GM21367 (cell line): Measurements from ENCODE around the gene MAT2A.

ENCODE experiments used
- ATAC-seq: cut with Tn5 transposase; IDR thresholded peaks from one replicate; pipeline ENCODE4 v1.9.1; 2021; ENCODE audit not compliant: unreplicated experiment

The MAT2A gene

DNA sequence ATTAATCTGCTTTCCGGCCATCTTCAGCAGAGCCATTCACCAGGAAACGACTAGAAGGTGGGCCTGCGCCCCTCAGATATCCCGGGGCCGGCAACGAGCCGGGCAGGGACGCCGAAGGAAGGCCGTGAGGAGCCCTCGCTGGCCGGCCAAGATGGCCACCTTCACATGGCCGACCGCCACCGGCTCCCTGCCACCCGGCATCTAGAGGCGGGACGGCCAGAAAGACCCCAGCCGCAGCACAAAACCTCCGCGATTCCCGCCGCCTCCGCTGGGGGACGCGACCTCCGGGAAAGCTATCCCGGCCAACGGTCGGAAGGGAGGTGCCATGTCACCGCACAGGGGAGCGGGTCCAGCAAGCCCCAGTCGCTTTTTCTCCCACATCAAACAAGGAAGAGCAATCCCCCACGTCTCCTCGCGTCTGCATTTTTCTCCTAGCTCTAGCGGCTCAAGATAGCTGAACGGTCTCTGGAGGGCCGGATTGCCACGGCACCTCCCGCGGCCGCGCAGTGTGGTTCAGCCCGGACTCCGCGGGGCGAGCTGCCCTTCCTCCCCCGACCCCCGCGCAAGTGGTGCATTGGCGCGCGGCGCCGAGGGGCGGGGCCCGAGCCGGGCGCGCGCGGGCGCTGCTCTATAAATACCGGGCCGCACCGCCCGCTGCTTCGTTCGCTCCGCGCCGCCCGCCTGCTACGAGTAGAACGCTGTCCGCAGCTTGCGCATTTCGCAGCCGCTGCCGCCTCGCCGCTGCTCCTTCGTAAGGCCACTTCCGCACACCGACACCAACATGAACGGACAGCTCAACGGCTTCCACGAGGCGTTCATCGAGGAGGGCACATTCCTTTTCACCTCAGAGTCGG, at the start of gene MAT2A:
TSS of gene MAT2A (plus strand) at position 662 of the 854 bp plus-strand sequence. CDS start at position 782, 120 bp downstream.
- ATAC-seq, result peak; percentile 53

DNA sequence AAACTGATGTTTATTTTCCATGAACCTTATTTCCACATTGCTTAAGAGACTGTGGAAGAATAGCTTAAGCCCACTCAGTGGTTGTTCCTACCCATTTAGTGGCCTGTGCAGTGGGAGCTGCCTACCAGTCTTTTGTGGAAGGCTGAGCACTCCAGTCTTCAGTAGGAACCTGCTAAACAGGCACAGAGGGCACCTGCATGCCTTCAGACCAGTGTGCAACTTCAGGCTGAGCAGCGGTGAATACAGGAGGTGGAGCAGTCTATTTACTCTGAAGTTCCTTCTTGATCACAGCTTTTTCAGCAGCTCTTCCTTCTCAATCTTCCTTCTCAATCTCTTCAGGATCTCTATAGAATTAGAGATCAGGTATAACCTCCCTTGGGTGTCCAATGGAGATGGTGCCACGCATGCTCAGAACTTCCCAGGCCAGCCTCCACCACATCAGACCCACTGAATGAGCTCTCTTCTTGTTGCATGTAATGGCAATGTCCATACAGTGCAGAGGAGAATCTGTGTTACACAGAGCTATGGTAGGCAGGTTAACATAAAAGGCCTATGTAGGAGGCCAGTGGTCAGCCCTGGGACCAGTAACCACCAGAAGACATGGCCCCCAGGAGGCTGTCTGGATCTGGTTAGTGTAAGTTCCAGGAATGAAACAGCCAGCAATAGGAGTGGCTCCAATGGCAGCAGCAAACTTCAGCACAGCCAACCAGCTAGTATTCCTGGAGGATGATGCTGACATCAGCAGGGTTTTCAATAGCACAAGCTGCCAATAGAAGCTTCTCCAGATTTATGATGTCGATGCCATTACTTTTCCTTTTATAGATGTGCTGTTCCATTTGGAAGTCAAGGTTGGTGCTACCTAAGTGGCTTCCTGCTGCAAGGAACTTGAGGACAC, 47.9 kb upstream of the MAT2A start:
- ATAC-seq, result no peak

- ATAC-seq, result no peak
Observed at GRCh38 chr2:85496436-85496835, 42.5 kb upstream of the MAT2A start.

DNA sequence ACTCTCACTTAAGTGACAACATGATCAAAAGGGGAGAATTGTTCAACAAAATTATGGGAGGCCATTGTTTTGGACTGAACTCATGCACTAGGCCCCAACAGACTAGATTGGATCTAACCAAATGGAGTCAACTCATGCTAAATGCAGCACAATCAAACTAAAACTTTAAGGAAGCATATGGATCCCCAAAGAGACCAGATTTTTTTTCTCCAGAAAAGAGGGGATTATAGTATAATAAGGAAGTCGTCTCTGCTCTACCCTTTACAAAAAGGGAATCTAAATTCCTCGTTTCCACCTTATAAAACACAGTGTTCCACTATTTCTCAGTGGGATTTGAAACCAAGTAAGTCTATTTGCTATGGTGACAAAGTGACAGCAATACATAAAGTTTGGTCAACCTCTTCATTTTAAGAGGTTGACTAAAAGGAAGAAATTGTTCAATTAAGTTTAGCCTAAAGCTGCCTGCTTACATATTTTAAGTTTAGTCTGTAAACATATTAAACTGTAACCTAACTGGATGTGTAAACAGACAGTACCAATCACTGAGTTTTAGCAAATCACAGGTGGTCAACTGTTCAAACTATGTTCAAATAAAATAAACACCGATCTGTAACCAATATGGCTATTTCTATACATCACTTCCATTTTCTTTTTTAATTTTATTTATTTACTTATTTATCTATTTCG, 40.9 kb upstream of the MAT2A start:
- no peak for ATAC-seq

DNA sequence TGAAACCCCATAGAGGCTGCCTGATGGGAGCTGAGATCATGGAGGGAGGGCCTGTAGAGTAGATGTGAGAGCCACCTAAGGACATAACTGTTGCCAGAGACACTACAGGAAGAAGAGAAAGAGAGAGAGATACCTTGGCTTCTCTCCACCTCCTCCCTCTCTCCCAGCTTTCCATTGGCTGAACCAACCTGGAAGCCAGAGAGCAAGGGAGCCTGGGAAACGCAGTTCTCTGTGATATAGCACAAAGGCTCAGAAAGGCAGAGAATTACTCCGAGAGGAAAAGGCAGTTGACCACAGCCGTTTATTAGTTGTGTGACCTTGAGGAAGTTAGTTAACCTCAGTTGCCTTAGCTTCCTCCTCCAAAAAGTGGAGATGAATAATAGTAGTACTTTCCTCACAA, 37.7 kb upstream of the MAT2A start:
- ATAC-seq, result no peak

DNA sequence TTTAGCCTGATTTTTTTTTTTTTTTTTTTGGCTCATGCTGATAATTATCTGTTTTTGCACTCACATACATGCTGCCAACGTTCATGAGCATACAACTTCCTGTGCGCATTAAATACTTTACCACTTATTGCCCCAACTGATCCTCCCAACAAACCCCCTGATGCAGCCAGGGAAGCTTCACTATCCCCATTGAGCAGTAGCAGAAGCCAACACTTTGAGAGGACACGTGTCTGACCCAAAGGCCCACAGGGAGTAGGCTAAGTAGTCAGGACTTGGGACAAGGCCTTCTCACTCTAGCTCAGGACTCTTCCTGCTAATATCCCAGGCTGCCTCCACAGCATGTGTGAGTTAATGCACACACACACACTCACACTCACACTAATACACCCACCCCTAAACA, 36.2 kb upstream of the MAT2A start:
- ATAC-seq, result no peak

DNA sequence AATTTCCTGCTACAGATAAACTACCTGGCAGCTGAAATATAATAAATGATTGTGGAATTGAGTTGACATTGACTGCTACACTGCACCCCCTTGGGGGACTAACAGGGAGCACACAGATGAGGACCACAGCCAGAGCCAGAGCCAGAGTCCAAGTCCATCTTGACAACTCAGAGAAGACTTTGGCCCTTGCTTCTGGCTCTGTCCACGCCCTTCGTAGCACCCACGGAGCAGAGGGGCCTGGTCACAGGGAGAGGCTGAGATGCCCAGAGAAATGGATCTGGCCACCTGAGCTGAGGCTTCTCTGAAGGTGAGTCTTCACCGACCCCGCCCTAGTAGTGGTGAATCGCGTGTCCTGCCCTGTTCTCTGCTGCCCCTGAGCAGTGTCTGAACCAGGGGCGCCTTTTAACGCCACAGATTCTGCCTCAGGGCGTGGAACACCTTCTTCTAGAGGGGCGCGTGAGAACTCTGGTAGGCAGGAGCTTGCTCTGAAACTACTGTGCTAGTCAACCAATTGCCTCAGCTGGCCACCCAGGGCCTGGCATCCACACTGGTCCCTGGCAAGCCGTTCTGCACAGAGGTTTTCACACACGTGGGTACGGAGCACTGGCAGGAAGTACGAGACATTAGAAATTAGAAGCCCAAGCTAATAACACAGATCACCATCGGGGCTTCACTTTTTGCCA, 35.7 kb upstream of the MAT2A start:
- no peak for ATAC-seq

DNA sequence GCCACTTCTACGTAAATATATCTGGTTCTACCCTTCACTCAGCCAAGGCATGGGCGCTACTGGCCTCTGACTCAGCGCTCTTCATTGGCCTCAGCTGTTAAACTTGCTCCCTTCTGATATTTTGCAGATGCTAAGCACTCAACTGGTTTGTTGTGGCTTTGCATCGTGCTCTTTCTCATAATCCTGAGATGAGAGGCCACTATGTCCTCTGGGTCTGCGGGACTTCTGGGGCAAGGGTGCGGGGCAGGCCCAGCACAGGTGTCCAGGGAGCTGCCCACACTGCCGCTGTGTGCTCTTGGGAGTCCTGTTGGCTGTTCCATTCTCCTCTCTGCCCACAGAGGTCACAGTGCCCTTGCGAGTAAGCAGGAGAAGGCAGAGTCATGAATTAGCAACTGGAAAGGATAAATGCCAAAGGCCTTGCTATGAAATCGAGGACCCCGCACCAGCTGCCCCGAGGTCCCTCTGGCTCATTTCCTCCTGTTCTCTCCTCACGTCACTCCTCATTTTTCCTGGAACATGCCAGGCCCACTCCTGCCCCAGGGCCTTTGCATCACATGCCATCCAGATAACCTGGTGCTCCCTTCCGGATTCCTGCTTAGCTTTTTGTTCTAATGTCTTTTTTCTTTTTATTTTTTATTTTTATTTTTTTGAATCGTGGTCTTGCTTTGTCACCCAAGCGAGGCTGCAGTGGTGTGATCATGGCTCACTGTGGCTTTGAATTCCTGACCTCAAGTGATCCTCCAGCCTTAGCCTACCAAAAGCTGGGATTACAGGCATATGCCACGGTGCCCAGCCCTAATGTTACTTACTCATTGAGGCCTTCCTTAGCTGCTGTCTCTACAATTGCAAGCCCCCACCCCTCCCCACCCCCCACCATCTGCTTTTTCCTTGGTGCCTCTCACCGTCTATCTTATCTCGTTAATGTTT, 34.9 kb upstream of the MAT2A start:
- ATAC-seq, result no peak

DNA sequence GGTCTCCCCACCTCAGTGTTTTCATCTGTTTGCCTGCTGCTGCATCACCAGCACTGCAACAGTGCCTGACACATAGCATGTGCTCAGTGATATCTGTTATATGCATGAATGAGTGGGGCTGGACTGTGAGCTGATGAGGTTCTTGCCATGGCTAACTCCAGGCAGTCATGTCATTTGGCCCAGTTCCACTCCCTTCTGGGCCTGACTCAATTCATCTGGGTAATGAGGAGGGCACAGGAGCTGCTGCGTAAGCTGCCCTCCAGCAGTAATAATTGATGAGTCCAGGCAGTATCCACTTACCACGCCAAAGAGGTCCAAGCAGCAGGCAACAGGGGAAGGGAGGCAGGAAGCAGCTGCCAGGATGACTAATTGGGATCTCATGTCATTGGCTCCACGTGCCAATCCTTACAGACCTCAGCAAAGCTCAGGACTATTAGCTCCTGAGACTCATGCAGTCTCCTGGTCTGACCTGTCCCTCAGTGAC, 34.1 kb upstream of the MAT2A start:
- ATAC-seq, result no peak

DNA sequence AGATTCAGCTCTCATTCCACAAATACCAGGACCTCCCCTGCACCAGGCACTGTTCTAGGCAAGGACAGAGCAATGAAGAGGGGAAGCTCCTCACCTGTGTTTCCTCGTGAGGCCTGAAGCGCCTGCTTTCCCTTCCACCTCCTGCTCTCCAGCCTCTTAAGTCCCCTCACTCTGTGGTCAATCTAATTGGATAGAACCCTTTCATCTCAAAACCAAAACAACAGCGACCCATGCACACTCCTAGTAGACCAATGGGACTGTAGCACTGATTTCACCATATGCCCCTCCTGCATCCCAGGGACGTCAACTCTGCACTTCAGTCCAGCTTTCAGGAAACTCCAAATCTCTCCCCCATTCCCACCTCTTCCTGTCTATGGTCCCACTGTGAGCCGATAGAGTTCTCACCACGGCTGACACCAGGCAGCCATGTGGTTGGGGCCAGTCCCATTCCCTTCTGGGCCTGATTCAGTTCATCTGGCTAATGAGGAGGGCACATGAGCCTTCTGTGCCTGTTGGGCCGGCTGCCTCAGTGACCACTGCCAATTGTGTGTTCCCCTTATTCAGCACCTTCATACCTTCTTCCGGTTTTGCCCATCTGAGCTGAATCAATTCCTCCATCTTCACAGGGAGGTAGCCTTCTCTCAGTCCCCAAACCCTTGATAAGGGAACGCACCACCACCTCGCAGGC, 33.3 kb upstream of the MAT2A start:
- ATAC-seq, result no peak

DNA sequence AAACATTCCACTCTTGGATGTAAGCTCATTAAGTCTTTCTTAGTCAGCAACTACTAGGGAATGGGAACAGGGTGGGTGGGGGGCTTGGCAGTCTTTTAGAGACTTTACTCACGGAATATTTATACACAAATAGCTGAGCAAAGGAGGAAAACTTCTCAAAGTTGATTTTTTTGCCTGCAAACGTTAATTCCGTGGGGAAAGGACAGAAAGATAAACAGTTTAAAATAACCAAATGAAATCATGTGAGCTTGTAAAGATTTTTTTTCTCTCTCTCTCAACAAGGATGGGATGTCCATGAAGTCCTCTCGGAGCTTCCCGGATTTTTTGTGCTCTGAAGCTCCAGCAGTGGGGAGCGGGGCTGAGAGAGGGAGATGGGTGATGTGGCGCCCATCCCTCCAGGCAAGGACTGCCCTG, 32.2 kb upstream of the MAT2A start:
- ATAC-seq, result no peak

DNA sequence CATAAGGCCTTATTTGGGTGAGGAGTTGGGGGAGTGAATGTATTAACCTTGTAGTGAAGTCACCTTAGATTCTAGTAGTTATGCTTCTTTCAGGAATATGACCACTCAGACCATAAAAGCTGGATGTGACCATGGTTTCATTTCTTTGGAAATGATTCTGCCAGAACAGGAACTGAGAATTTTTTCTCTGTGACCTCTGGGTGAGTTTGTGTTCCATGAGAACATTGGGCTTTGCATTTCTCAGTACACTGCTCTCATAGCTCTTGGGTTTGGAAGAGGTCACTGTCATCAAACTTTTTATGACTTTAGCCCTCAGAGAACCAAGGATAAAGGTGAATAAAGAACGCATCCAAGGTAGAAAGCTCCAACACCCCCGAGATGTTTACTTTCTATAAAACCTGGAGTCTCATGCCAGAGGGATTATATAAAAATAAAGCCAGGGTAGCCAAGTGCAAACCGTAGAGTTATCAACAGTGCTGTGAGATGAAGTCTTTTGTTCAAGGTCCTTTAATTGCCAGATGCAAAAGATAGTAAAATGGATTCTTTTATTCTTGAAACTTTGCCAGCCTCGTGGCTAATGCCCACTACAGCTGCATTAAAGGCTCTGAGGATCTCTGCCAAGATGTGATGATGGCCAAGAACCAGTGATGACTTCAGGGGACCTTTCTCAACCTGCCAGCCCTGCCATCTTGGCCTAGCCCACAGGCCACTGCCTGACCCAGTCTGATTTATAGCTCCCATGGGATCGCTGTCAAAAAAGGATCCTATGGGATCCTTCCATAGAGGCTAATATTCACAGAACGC, 27.8 kb upstream of the MAT2A start:
- no peak for ATAC-seq

DNA sequence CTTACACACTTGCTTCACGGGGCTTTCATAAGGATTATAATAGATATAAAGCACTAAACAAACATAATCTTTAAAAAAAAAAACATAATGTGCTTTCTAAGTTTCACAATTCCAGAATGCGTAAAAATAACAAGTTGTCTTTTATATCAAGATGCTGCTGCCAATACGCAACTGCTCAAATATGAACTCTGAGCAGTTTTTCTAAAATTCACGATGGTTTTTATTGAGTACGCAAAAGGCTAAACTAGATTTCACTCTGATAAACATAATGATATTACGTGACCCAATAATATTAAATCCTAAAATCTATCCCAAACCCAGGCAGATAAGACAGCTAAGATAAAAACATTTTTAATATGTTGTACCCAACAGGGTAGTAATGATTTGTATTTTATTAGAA, 24.6 kb upstream of the MAT2A start:
- no peak for ATAC-seq

GRCh38 chr2:85516653-85517389, 22.1 kb upstream of the MAT2A start:
- no peak for ATAC-seq

DNA sequence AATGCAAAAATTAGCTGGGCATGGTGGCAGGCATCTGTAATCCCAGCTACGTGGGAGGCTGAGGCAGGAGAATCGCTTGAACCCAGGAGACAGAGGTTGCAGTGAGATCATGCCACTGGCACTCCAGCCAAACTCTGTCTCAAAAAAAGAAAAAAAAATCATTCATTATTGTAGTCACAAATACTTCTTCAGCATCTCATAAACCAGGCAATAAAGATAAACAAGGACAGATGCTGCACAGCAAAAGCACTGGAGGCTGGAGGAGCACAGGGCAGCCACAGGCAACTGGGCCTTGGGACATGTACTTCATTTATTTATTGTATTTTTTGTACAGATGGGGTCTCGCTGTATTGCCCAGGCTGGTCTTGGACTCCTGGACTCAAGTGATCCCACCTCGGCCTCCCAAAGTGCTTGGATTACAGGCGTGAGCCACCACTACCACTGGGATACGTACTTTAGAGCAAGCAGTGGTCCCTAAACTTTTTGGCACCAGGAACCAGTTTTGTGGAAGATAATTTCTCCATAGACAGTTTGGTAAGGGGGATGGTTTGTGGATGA, 16.8 kb upstream of the MAT2A start:
- no peak for ATAC-seq

DNA sequence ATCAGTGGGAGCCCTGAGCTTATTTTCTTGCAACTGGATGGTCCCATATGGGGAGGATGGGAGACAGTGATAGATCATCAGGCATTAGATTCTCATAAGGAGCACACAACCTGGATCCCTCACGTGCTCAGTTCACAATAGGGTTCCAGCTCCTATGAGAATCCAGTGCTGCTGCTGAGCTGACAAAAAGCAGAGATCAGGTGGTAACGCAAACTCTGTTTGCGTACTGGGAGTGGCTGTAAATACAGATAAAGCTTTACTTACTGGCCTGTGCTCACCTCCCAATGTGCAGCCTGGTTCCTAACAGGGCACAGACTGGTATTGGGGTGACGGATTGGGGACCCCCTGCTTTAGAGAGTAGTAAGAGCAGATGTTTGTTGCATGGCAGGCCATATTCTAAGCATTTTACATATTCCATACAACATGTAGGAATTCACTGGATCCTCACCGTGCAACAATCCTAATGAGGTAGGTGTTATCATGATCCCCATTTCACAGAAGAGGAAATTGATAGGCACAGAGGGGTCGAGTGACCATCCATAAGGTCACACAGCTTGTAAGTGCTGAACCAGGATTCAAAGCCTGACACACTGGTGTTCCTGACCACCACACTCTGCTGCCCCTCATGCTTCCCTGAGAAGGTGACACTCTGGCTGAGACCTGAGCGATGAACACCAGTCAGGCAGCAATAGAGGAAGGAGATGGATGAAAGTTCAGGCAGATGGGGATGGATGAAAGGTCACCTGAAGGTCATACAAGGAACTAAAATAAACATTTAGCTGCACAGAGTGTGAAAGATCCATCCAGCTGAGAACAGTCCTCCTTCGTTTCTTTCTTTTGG, 15.7 kb upstream of the MAT2A start:
- ATAC-seq, result no peak
